GM21619 (cell line): Measurements from ENCODE around the gene GALR2.
"Not testable (repeated sequence)": the region's sequence is repeated elsewhere in the genome, so short reads cannot be mapped to it uniquely, and the experiment has no call there.

Experiments used
- ATAC-seq: cut with Tn5 transposase; IDR thresholded peaks from one replicate; pipeline ENCODE4 v1.9.1; 2021; ENCODE audit not compliant: unreplicated experiment

The GALR2 gene

GRCh38 chr17:76074390-76075363 lies at the start of gene GALR2:
Gene GALR2 (plus strand): TSS chr17:76074781. CDS start chr17:76074884, 103 bp downstream.
- ATAC-seq, result no peak

DNA sequence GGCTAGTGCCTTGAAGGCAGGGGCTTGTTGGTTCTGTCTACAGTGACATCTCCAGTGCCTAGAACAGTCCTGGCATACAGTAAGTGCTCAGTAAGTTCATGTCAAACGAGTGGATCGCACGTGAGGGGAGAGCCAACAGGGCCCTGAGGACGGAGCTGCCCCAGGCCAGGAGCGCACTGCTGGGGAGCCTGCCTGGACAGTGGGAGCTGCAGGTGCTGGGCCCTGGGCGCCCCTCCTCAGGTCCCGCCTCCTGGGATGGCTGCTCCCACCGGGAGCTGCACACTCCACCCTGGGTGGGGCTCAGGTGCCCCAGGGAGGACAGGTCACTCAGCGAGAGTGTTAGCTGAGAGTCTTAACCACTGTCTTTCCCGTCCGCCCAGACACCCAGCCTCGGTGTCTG lies 49.3 kb upstream of the GALR2 start:
- ATAC-seq, result no peak

GRCh38 chr17:76026714-76027158 lies 47.8 kb upstream of the GALR2 start:
- ATAC-seq, result no peak

GRCh38 chr17:76027159-76027839 lies 47.3 kb upstream of the GALR2 start, which contains the start of gene EVPL:
Gene EVPL (minus strand): TSS chr17:76027306. CDS start chr17:76027198, 108 bp downstream.
- ATAC-seq, result no peak

DNA sequence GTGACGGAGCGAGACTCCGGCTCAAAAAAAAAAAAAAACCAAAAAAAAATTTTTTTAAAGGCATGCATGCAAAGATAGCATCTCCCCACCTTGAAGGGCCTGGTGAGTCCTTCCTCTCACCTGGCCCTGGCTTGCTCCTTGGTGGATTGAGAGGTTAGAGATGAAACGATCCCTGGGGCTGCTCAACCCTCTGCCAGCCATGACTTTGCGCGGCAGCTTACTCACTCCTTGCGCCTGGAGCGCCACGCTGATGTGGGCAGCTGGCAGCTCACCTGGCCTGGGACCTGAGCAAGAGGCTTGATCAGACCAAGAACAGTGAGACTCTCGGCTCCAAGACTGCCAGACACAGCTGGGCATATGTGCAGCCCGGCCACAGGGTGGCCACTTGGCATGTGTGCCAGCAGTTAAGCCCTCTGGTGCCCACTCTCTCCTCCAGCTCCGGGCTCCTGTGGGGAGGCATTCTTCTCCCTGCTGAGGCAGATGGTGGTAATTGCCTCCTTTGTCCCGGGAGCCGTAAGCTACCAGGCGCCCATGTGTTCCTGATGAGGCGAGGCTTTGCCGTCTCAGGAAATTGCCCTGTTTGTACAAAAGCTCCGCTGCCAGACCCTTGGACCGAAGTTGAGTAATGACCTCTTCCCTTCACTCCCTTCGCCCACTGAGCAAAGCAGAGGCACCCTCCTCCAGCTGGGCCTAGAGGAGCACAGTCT lies 42.4 kb upstream of the GALR2 start:
- ATAC-seq, result no peak

DNA sequence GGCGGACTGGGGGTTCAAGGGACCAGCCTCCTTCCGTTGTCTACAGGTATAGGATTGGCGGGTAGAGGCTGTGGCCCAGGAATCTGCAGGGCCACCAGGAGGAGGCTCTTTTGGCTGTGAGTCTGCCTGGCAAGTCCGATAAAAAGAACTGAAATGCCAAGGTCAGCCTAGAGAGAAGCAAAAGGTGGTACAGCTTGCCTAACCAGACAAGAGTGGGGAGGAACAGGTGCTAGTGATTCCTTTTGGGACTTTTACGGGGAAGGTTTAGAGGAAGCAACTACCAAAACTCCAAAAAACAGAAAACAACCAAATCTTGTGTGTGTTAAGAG lies 41.8 kb upstream of the GALR2 start:
- ATAC-seq, result no peak

- ATAC-seq, result no peak
Observed at GRCh38 chr17:76033139-76033538, 41.4 kb upstream of the GALR2 start.

GRCh38 chr17:76034428-76035350 lies 39.9 kb upstream of the GALR2 start:
- no peak for ATAC-seq

DNA sequence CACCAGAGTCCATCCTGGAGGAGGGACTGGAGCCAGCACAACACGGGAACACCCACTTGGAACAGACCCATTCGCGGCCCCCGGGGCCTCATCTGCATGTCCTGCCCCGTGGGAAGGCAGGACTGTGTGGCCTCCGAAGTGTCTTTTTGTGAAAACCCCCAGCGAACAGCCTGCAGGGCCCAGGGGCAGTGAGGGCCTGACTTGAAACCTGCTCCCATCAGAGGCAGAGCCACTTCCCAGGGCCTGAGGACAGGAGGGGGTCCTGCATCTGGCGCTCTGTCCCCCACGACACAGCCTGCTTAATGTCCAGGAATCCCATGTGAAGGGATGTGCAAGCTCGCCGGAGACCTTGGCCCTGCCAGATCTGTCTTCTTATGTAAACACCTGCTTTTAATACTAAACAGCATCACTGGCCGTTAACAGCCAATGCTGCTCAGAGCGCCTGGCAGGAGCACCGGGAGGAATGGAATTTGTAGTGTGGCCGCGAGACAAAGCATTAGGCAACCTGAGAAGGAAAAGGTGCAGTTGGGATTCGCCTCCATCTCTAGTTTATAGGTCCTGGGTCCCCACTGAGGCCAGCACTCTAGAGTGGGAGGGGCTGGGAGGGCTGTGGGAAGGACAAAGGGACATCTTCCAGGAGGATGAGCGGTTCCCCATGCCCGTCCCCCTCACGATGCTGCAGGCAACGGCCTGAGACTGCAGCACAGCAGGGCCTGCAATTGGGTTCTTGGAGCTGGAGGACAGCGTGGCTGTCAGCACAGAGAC lies 37.9 kb upstream of the GALR2 start:
- no peak for ATAC-seq

DNA sequence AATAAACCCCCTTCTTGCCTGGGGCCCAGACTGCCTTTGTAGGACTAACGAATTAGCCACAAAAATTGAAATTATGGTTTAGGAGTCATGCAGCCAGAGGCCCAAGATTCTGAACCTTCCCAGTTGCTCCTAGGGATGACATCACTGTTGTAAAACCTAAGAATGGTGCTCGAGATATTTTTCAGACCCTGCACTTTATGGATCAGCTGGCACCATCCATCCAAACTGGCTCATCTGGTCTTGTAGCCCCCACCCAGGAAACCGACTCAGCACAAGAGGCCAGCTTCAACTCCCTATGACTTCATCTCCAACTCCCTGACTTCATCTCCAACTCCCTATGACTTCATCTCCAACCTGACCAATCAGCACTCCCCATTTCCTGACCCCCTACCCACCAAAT lies 36.5 kb upstream of the GALR2 start:
- ATAC-seq, result no peak

- ATAC-seq, result no peak
Observed at GRCh38 chr17:76039121-76039520, 35.5 kb upstream of the GALR2 start.

- ATAC-seq, result no peak
Observed at GRCh38 chr17:76040376-76040775, 34.2 kb upstream of the GALR2 start.

DNA sequence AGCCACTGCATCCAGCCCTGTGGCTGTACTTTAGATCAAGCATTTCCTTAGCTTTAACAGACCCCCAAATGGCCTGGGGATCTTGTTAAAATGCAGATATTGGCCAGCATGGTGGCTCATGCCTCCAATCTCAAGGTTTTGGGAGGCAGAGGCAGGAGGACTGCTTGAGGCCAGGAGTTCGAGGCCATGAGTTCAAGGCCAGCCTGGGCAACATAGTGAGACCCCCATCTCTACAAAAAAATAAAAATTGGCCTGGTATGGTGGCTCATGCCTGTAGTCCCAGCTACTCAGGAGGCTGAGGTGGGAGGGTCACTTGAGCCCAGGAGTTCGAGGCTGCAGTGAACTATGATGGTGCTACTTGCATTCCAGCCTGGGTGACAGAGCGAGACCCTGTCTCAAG lies 31.7 kb upstream of the GALR2 start:
- not testable (repeated sequence) for ATAC-seq

GRCh38 chr17:76044475-76045007 lies 30.0 kb upstream of the GALR2 start:
- ATAC-seq, result not testable (repeated sequence)

DNA sequence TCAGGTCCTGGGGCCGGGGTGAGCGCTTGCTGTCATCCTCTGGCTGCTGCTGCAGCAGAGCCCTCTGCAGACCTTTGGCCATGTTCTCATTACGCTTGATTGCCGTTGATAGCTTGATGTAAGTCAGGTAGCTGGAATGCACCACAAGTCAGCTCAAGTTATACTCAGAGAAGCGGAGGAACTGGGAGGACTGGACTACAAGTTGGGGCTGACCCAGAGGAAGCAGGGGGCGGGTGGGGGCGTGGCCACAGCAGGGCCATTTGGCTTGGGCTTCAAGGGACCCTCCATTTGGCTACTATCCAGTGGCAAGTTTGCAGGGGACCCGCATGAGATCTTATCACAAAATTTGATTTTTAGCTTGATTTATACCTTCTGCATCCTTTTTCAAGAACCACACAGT lies 28.5 kb upstream of the GALR2 start:
- no peak for ATAC-seq

DNA sequence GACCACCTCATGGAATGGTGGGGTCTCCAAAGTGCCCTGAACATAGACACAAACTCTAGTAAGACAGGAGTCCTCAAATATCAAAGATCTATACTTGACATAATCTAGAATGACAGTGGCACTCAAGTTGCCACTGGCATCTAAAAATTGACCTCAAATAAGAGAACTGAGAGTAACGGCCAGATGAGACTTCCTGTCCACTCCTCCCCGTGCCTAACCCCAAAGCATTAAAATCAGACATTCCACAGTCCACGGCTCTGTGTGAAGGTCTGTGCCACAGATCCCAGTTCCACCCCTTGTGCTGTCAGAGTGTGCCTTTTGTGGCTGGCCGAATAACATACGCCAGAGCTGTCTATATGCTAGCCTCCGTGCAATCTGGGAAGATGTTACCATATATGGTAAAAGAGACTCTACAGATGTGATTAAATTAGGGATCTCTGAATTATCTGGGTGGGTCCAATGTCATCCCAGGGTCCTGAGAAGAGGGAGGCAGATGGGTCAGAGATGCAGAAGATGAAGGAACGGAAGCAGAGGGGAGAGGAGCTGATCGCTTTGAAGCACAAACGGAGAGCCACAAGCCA lies 26.5 kb upstream of the GALR2 start:
- no peak for ATAC-seq

GRCh38 chr17:76048711-76049110 lies 25.9 kb upstream of the GALR2 start:
- no peak for ATAC-seq

DNA sequence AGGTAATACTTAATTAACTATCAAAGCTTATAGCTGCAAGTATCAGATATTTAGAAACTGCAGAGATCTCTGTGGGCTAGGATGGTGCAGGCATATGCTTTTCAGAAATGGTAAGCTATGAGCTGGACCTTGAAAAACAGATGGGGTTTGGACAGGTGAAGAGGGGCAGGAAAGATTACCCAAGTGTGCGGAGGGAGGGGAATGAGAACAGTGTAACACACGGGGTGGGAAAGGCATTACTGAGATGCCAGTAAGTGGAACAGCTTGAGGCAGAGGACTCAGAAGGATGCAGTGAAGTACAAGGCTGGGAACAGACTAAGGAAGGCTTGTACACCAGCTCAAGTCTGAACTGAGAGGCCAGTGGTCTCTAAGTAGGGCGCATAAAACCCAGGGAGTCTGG lies 25.3 kb upstream of the GALR2 start:
- no peak for ATAC-seq
